ENCODE results near the gene APOA4. TPM values are rescaled to one million over a fixed set of nuclear protein-coding genes. Genes with fewer than 3 reads are reported as not detected.

The APOA4 gene
- total and polyA plus RNA-seq, 2 of the 13 experiments (the other 11 are each of a cell fraction or from before 2014, with no cell fraction given), result 3.8 to 7.2 TPM

- TF ChIP-seq GATAD1 (CRISPR knock-in tag; IDR thresholded peaks at IDR 0.05) (no peak), NR2F6 (IDR thresholded peaks at IDR 0.05) (peak; percentile 60), NR2F6 (CRISPR knock-in tag; IDR thresholded peaks at IDR 0.05) (peak; percentile 91), CBX1 (IDR thresholded peaks at IDR 0.05; ENCODE audit: low read depth) (peak; percentile 35), ZNF816 (CRISPR knock-in tag; IDR thresholded peaks at IDR 0.05; ENCODE audit: borderline replicate concordance) (no peak), SMAD9 (CRISPR knock-in tag; IDR thresholded peaks at IDR 0.05) (no peak; the same call in 1 of the 2 replicates), MBNL3 (CRISPR knock-in tag; conservative IDR thresholded peaks at IDR 0.05) (no peak), ZNF7 (CRISPR knock-in tag; IDR thresholded peaks at IDR 0.05) (no peak), POGK (CRISPR knock-in tag; conservative IDR thresholded peaks at IDR 0.05) (no peak; the same call in 1 of the 2 replicates), CSRNP1 (CRISPR knock-in tag; IDR thresholded peaks at IDR 0.05) (peak; percentile 89), GLMP (CRISPR knock-in tag; IDR thresholded peaks at IDR 0.05; ENCODE audit: borderline replicate concordance) (no peak), ESRRA (CRISPR knock-in tag; IDR thresholded peaks at IDR 0.05; ENCODE audit: low read depth) (peak; percentile 54; the same call in 1 of the 2 replicates), TBX3 (IDR thresholded peaks at IDR 0.05; ENCODE audit: borderline replicate concordance) (no peak), FOXA3 (CRISPR knock-in tag; IDR thresholded peaks at IDR 0.05) (peak; percentile 59; the same call in 1 of the 2 replicates), ZNF552 (CRISPR knock-in tag; IDR thresholded peaks at IDR 0.05; ENCODE audit: borderline replicate concordance) (0 out of 2 replicates have a peak, but pooled peaks have one; percentile 59), CBX5 (CRISPR knock-in tag; IDR thresholded peaks at IDR 0.05; ENCODE audit: borderline replicate concordance) (0 out of 2 replicates have a peak, but pooled peaks have one; percentile 32), ELF3 (CRISPR knock-in tag; IDR thresholded peaks at IDR 0.05) (peak; percentile 67), GRHL1 (CRISPR knock-in tag; conservative IDR thresholded peaks at IDR 0.05) (no peak), EP300 (IDR thresholded peaks at IDR 0.05; ENCODE audit: low read depth in 2 of 2, low read length in 2 of 2) (0 out of 4 replicates have a peak, but pooled peaks of 1 of the 2 experiments have one; percentile 21), EP300 (CRISPR knock-in tag; IDR thresholded peaks at IDR 0.05; ENCODE audit: borderline replicate concordance) (no peak), SNRNP70 (IDR thresholded peaks at IDR 0.05; ENCODE audit: low read depth, low read length) (no peak), ZBTB8A (CRISPR knock-in tag; IDR thresholded peaks at IDR 0.05; ENCODE audit: borderline replicate concordance, low read depth) (no peak), FLYWCH1 (CRISPR knock-in tag; IDR thresholded peaks at IDR 0.05) (no peak), IKZF1 (IDR thresholded peaks at IDR 0.05) (no peak), ZNF282 (IDR thresholded peaks at IDR 0.05; ENCODE audit: partially characterized antibody) (no peak)
Measured at GRCh38 chr11:116833816-116834534, 10.9 kb upstream of the APOA4 start (continued).

All from HepG2 (cell line).